Body of pancreas (tissue), 4 donors: ENCODE data around the gene GNS.

Source experiments
- CTCF ChIP-seq, 7 experiments: fragments of 450-650 bp in 4 of 7; fragments of 200-600 bp in 3 of 7; sonication (generic) in 3 of 7; IDR thresholded peaks; one replicate each; pipeline ENCODE4 v1.5.1; 2016 to 2019; ENCODE audit warnings: antibody characterized with exemption in 7 of 7
- POLR2A ChIP-seq, 3 donors: fragments of 450-650 bp; IDR thresholded peaks; one replicate each; pipeline ENCODE4 v1.6.1; 2016; ENCODE audit warnings: antibody characterized with exemption in 3 of 3, mild to moderate bottlenecking in 2 of 3

- TF ChIP-seq CTCF (IDR thresholded peaks at IDR 0.05) = no peak
- TF ChIP-seq POLR2A (IDR thresholded peaks at IDR 0.05) = no peak
Observed at GRCh38 chr12:64713376-64713775, 45.8 kb downstream of the GNS start.
